HPDE6-E6E7 (cell line): Measurements from ENCODE around the gene THADA.

Experiments used
- DNase-seq: peaks from one replicate; pipeline ENCODE4 v3.0.0; 2011; ENCODE audit warnings: missing footprints; ENCODE audit errors: extremely low spot score

THADA gene

GRCh38 chr2:43278564-43279220 lies 317.1 kb downstream of the THADA start:
- DNase-seq: no peak

GRCh38 chr2:43276962-43277391 lies 318.9 kb downstream of the THADA start:
- DNase-seq: no peak

- no peak for DNase-seq
Observed at GRCh38 chr2:43276266-43276941, 319.4 kb downstream of the THADA start.

GRCh38 chr2:43274721-43275120 lies 321.1 kb downstream of the THADA start:
- DNase-seq: no peak

- no peak for DNase-seq
Observed at GRCh38 chr2:43274055-43274454, 321.8 kb downstream of the THADA start.

- DNase-seq: no peak
Observed at GRCh38 chr2:43273529-43273928, 322.3 kb downstream of the THADA start.

- DNase-seq: no peak
Observed at GRCh38 chr2:43270930-43271615, 324.8 kb downstream of the THADA start.

GRCh38 chr2:43270461-43270860 lies 325.4 kb downstream of the THADA start:
- no peak for DNase-seq

GRCh38 chr2:43269706-43270105 lies 326.1 kb downstream of the THADA start:
- DNase-seq: no peak

GRCh38 chr2:43269074-43269572 lies 326.7 kb downstream of the THADA start:
- DNase-seq: peak; percentile 45

GRCh38 chr2:43268066-43268953 lies 327.5 kb downstream of the THADA start:
- DNase-seq: no peak

GRCh38 chr2:43267381-43267780 lies 328.5 kb downstream of the THADA start:
- DNase-seq: no peak

- DNase-seq: no peak
Observed at GRCh38 chr2:43266711-43267111, 329.1 kb downstream of the THADA start.

GRCh38 chr2:43265421-43265820 lies 330.4 kb downstream of the THADA start:
- no peak for DNase-seq

- no peak for DNase-seq
Observed at GRCh38 chr2:43265001-43265400, 330.8 kb downstream of the THADA start.

GRCh38 chr2:43262951-43263350 lies 332.9 kb downstream of the THADA start:
- no peak for DNase-seq

GRCh38 chr2:43262239-43262638 lies 333.6 kb downstream of the THADA start:
- no peak for DNase-seq

GRCh38 chr2:43259512-43259911 lies 336.3 kb downstream of the THADA start:
- DNase-seq: no peak

GRCh38 chr2:43258547-43259156 lies 337.2 kb downstream of the THADA start:
- DNase-seq: no peak

GRCh38 chr2:43255296-43255910 lies 340.4 kb downstream of the THADA start:
- DNase-seq: no peak

GRCh38 chr2:43254331-43254730 lies 341.5 kb downstream of the THADA start:
- no peak for DNase-seq
